H1 (cell line): Measurements from ENCODE around the gene GUCA2B. TPM values are rescaled to one million over a fixed set of nuclear protein-coding genes. Genes with fewer than 3 reads are reported as not detected.

ENCODE experiments used
- CTCF ChIA-PET: fragments of 300-600 bp; sonication (Branson Sonifier 250); formaldehyde crosslinking; loops from one replicate; lab custom pipeline; 2021; ENCODE audit not compliant: partially characterized antibody; lab: Charles Lee
- POLR2A ChIA-PET: fragments of 300-600 bp; sonication (Branson Sonifier 250); formaldehyde crosslinking; loops from one replicate; lab custom pipeline; 2021; ENCODE audit warnings: inconsistent platforms; ENCODE audit not compliant: partially characterized antibody; lab: Charles Lee
- DNase-seq, 2 experiments: peaks; one replicate each; pipeline versions ENCODE4 v3.0.0 to v3.0.0-alpha.2; 2010 to 2022; ENCODE audit warnings: low spot score in 2 of 2, low read depth in 1 of 2, mixed read lengths in 1 of 2
- FAIRE-seq: peaks from 2 replicates; lab custom pipeline; 2011; peaks lifted over from hg19 to GRCh38; lab: Jason Lieb, UNC
- H2AFZ ChIP-seq: 2 replicates; pipeline ENCODE4 v1.8.1; 2012; ENCODE audit warnings: low read length, inconsistent platforms
- H2AK5ac ChIP-seq: 2 replicates; pipeline ENCODE4 v1.6.1; 2013; ENCODE audit warnings: low read depth, low read length
- H2BK120ac ChIP-seq: replicated peaks from 2 replicates; pipeline ENCODE3; 2013; ENCODE audit warnings: low read depth, low read length, inconsistent platforms
- H2BK12ac ChIP-seq: 2 replicates; pipeline ENCODE4 v1.6.1; 2013; ENCODE audit warnings: low read depth, low read length
- H2BK15ac ChIP-seq: 2 replicates; pipeline ENCODE4 v1.6.1; 2013; ENCODE audit warnings: low read length
- H2BK20ac ChIP-seq: 2 replicates; pipeline ENCODE4 v1.6.1; 2013; ENCODE audit warnings: low read length
- H2BK5ac ChIP-seq: 2 replicates; pipeline ENCODE4 v1.6.1; 2013; ENCODE audit warnings: low read depth, low read length
- H3K14ac ChIP-seq: 2 replicates; pipeline ENCODE4 v1.6.1; 2013; ENCODE audit warnings: inconsistent platforms; ENCODE audit not compliant: insufficient read length
- H3K18ac ChIP-seq: 2 replicates; pipeline ENCODE4 v1.6.1; 2013; ENCODE audit warnings: low read length; ENCODE audit errors: extremely low read depth
- H3K23ac ChIP-seq: 2 replicates; pipeline ENCODE4 v1.6.1; 2013; ENCODE audit warnings: inconsistent platforms; ENCODE audit not compliant: insufficient read length
- H3K23me2 ChIP-seq: 2 replicates; pipeline ENCODE4 v1.6.1; 2013; ENCODE audit warnings: low read depth, low read length
- H3K27ac ChIP-seq: 2 replicates; pipeline ENCODE4 v1.6.1; 2011; ENCODE audit warnings: low read depth, low read length, inconsistent platforms
- H3K27me3 ChIP-seq, 4 experiments: replicated peaks in 1 of 4; 1 replicate in 1 of 4; 2 replicates in 3 of 4; pipeline versions ENCODE4 v1.6.1 to v1.8.1; 2011 to 2013; ENCODE audit warnings: low read length in 3 of 4, mild to moderate bottlenecking in 3 of 4, inconsistent platforms in 2 of 4, mixed read lengths in 2 of 4, moderate library complexity in 1 of 4; ENCODE audit not compliant: control insufficient read depth in 3 of 4, insufficient read depth in 3 of 4; ENCODE audit errors: extremely low read depth in 1 of 4
- H3K36me3 ChIP-seq, 4 experiments: 2 replicates each; pipeline versions ENCODE4 v1.6.1 to v1.8.1; 2011 to 2013; ENCODE audit warnings: mild to moderate bottlenecking in 4 of 4, low read length in 3 of 4, moderate library complexity in 2 of 4, control low read depth in 1 of 4, inconsistent platforms in 1 of 4; ENCODE audit not compliant: insufficient read depth in 4 of 4, control insufficient read depth in 2 of 4
- H3K4ac ChIP-seq: replicated peaks from 2 replicates; pipeline ENCODE3; 2013; ENCODE audit warnings: low read length, low read depth, mixed read lengths, inconsistent platforms; ENCODE audit not compliant: insufficient read length
- H3K4me1 ChIP-seq, 4 experiments: replicated peaks in 1 of 4; 1 replicate in 1 of 4; 2 replicates in 3 of 4; pipeline versions ENCODE4 v1.6.1 to v1.8.1; 2011 to 2013; ENCODE audit warnings: low read length in 3 of 4, inconsistent platforms in 2 of 4, mixed read lengths in 1 of 4; ENCODE audit not compliant: insufficient read depth in 4 of 4, control insufficient read depth in 3 of 4
- H3K4me2 ChIP-seq, 2 experiments: 2 replicates each; pipeline versions ENCODE4 v1.6.1 to v1.8.1; 2011 to 2013; ENCODE audit warnings: low read depth in 2 of 2, low read length in 2 of 2, control low read depth in 1 of 2, inconsistent platforms in 1 of 2, mild to moderate bottlenecking in 1 of 2; ENCODE audit not compliant: insufficient read depth in 1 of 2
- H3K4me3 ChIP-seq, 4 experiments: fragments of 200-600, 300-600 bp in 1 of 4; sonication (generic), shearing (Covaris generic), sonication (Bioruptor Twin) in 1 of 4; 2 replicates each; pipeline versions ENCODE4 v1.5.1 to v1.8.1; 2011 to 2016; ENCODE audit warnings: low read length in 4 of 4, low read depth in 3 of 4, control low read depth in 2 of 4, inconsistent platforms in 2 of 4, mild to moderate bottlenecking in 2 of 4, mixed read lengths in 1 of 4, moderate library complexity in 1 of 4; ENCODE audit not compliant: insufficient read depth in 2 of 4; ENCODE audit errors: extremely low read depth in 1 of 4
- H3K56ac ChIP-seq: replicated peaks from 2 replicates; pipeline ENCODE3; 2013; ENCODE audit warnings: low read depth, mild to moderate bottlenecking, mixed read lengths, low read length, inconsistent platforms; ENCODE audit not compliant: insufficient read length
- H3K79me1 ChIP-seq: 2 replicates; pipeline ENCODE4 v1.6.1; 2013; ENCODE audit warnings: low read depth, low read length, control low read depth
- H3K79me2 ChIP-seq, 2 experiments: 2 replicates each; pipeline versions ENCODE4 v1.6.1 to v1.8.1; 2012 to 2013; ENCODE audit warnings: low read length in 2 of 2, mild to moderate bottlenecking in 2 of 2, inconsistent platforms in 1 of 2; ENCODE audit not compliant: insufficient read depth in 2 of 2, control insufficient read depth in 1 of 2
- H3K9ac ChIP-seq, 4 experiments: replicated peaks in 1 of 4; 1 replicate in 1 of 4; 2 replicates in 3 of 4; pipeline versions ENCODE4 v1.6.1 to v1.8.1; 2011 to 2013; ENCODE audit warnings: low read depth in 3 of 4, low read length in 3 of 4, control low read depth in 2 of 4, mild to moderate bottlenecking in 2 of 4, moderate library complexity in 2 of 4, inconsistent platforms in 1 of 4; ENCODE audit errors: extremely low read depth in 1 of 4
- H3K9me3 ChIP-seq, 2 experiments: 2 replicates each; pipeline versions ENCODE4 v1.6.1 to v1.8.1; 2012 to 2013; ENCODE audit warnings: mild to moderate bottlenecking in 2 of 2, moderate library complexity in 2 of 2, control low read depth in 1 of 2, inconsistent platforms in 1 of 2, low read depth in 1 of 2, low read length in 1 of 2, mixed read lengths in 1 of 2; ENCODE audit not compliant: insufficient read depth in 2 of 2
- H4K20me1 ChIP-seq, 2 experiments: replicated peaks in 1 of 2; 2 replicates each; pipeline versions ENCODE3 to v1.8.1; 2011 to 2013; ENCODE audit warnings: inconsistent platforms in 2 of 2, low read length in 2 of 2, mild to moderate bottlenecking in 1 of 2; ENCODE audit not compliant: insufficient read depth in 2 of 2, control insufficient read depth in 1 of 2
- H4K5ac ChIP-seq: 2 replicates; pipeline ENCODE4 v1.6.1; 2013; ENCODE audit warnings: low read length, low read depth, mixed read lengths, inconsistent platforms; ENCODE audit not compliant: insufficient read length
- H4K8ac ChIP-seq: 2 replicates; pipeline ENCODE4 v1.8.0; 2013; ENCODE audit warnings: mild to moderate bottlenecking, moderate library complexity, low read length, inconsistent platforms; ENCODE audit not compliant: insufficient read depth; ENCODE audit errors: extremely low read depth
- H4K91ac ChIP-seq: replicated peaks from 2 replicates; pipeline ENCODE3; 2013; ENCODE audit warnings: low read length, mixed read lengths, inconsistent platforms; ENCODE audit not compliant: insufficient read length
- POU5F1 ChIP-seq: IDR thresholded peaks from 2 replicates; pipeline ENCODE4 v1.6.1; 2011; ENCODE audit warnings: low read depth, mild to moderate bottlenecking, low read length, moderate library complexity
- RBBP5 ChIP-seq: IDR thresholded peaks from 2 replicates; pipeline ENCODE4 v1.7.1; 2012; ENCODE audit warnings: low read depth, mild to moderate bottlenecking, inconsistent platforms, low read length, moderate library complexity, borderline replicate concordance
- WGBS, 2 experiments: shearing (Covaris generic) in 1 of 2; methylation state at CpG; one replicate each; pipeline versions ENCODE4 v1.1.6 to v1.1.7; 2013 to 2015; ENCODE audit warnings: low lambda C conversion rate in 2 of 2, mixed read lengths in 2 of 2, inconsistent platforms in 1 of 2, low coverage in 1 of 2, missing lambda C conversion rate in 1 of 2; ENCODE audit not compliant: insufficient replicate concordance in 2 of 2, insufficient coverage in 1 of 2, insufficient read length in 1 of 2; ENCODE audit errors: extremely low coverage in 1 of 2, missing lambda C conversion rate in 1 of 2; 5-methylcytosine and 5-hydroxymethylcytosine counted together
- polyA plus RNA-seq, 7 experiments: library from polyadenylated mRNA; depleted of rRNA in 3 of 7; stranded (reverse) in 5 of 7; unstranded in 2 of 7; fragments of >200 nt in 5 of 7; fragments of 200-250 nt in 2 of 7; gene quantifications; 1 replicate in 5 of 7; 2 replicates in 1 of 7; 4 replicates in 1 of 7; pipeline versions ENCODE4 v1.2.1 to v1.2.3, GENCODE V29; 2011 to 2013; ENCODE audit warnings: missing spikeins in 2 of 7, mixed read lengths in 2 of 7
- total RNA-seq: library from RNA; stranded (reverse); fragmentation: NEBNext Ultra II Directional; extraction: Animal tissue kit (Norgen Biotek cat#: 25700); gene quantifications from 2 replicates; pipeline ENCODE4 v1.2.1, GENCODE V29; 2021

Gene GUCA2B
- total and polyA plus RNA-seq, 2 of the 8 experiments (the other 6 are each of a cell fraction or from before 2014, with no cell fraction given): not detected

- Histone ChIP-seq H3K56ac (no peak overlapping the region), H3K18ac (no peak overlapping the region), H3K23me2 (no peaks in the 10 kb centered on the region), H3K4me1 (no peaks in the 10 kb centered on the region), H4K91ac (no peak overlapping the region), H3K27ac (no peak overlapping the region), H2BK5ac (no peak overlapping the region), H2AK5ac (no peak overlapping the region), H3K9me3 (no peaks in the 10 kb centered on the region), H3K4me2 (no peak overlapping the region), H2BK120ac (no peak overlapping the region), H2BK15ac (no peak overlapping the region), H2AFZ (no peak overlapping the region), H3K9ac (no peak overlapping the region), H4K8ac (no peak overlapping the region), H3K79me2 (no peaks in the 10 kb centered on the region), H4K20me1 (no peaks in the 10 kb centered on the region), H2BK12ac (no peak overlapping the region), H3K36me3 (no peaks in the 10 kb centered on the region), H3K79me1 (no peaks in the 10 kb centered on the region), H3K23ac (no peak overlapping the region), H3K27me3 (no peaks in the 10 kb centered on the region; a peak in 1 of 7 replicates), H4K5ac (no peak overlapping the region), H3K4ac (no peak overlapping the region), H2BK20ac (no peak overlapping the region), H3K14ac (no peak overlapping the region), H3K4me3 (no peak overlapping the region)
- WGBS, 2 experiments: 97% methylated on average over 5 of the region's 5 CpGs; no CpG with 5 or more reads in 1 of the 2 experiments
- ChIA-PET CTCF (no interaction called here), POLR2A (no interaction called here)
- FAIRE-seq (no peak), DNase-seq (no peak)
- TF ChIP-seq POU5F1: no peak
- no peak for TF ChIP-seq RBBP5
These were observed 23.0 kb upstream of the GUCA2B start for GRCh38 chr1:42130061-42130660.
